AG09309 (cell line): ENCODE results near the gene PDE4D.
A peak's percentile ranks its signal among the peaks of the same experiment; 100 is the strongest.

ENCODE experiments used
- DNase-seq: peaks from one replicate; pipeline ENCODE4 v3.0.0-alpha.2; 2010; ENCODE audit warnings: low read depth
- H3K4me3 ChIP-seq: 2 replicates; pipeline ENCODE4 v1.5.1; 2011; ENCODE audit warnings: mild to moderate bottlenecking, low read depth, low read length, moderate library complexity; ENCODE audit not compliant: control insufficient read depth
- TF ChIP-seq, protein P1 (sequence below): IDR thresholded peaks from 2 replicates; pipeline ENCODE4 v1.5.1; 2011; ENCODE audit warnings: mild to moderate bottlenecking, low read depth, low read length, inconsistent platforms; ENCODE audit not compliant: insufficient read depth, control insufficient read depth; ENCODE audit errors: missing control alignments

PDE4D gene

DNA sequence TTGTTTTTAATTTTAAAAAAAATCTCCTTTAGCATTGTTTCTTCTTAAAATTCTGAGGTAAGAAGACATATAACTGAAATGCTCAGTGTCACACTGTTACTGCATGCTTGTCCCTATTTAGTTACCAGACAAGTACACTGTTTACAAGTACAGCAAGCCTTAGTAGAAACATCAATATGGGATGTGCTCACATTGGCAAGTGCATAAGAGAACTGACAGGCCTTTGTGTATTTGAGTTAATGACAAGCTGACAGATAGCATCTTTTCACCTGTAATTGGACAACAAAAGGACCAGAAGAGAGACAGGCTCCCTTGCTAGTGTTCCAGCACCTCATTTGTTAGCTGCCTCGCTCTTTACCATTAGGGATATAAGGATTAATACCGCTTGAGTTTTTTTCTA, 63.6 kb downstream of the PDE4D start:
- DNase-seq = no peak
- TF ChIP-seq, protein P1, sequence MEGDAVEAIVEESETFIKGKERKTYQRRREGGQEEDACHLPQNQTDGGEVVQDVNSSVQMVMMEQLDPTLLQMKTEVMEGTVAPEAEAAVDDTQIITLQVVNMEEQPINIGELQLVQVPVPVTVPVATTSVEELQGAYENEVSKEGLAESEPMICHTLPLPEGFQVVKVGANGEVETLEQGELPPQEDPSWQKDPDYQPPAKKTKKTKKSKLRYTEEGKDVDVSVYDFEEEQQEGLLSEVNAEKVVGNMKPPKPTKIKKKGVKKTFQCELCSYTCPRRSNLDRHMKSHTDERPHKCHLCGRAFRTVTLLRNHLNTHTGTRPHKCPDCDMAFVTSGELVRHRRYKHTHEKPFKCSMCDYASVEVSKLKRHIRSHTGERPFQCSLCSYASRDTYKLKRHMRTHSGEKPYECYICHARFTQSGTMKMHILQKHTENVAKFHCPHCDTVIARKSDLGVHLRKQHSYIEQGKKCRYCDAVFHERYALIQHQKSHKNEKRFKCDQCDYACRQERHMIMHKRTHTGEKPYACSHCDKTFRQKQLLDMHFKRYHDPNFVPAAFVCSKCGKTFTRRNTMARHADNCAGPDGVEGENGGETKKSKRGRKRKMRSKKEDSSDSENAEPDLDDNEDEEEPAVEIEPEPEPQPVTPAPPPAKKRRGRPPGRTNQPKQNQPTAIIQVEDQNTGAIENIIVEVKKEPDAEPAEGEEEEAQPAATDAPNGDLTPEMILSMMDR = no peak
- no peak overlapping the region for H3K4me3 ChIP-seq

GRCh38 chr5:59829386-59829785, 64.1 kb downstream of the PDE4D start:
- peak; percentile 67 for DNase-seq
- TF ChIP-seq, protein P1 = no peak
- no peak overlapping the region for H3K4me3 ChIP-seq

GRCh38 chr5:59828623-59829022, 64.9 kb downstream of the PDE4D start:
- no peak for DNase-seq
- H3K4me3 ChIP-seq = no peak overlapping the region
- TF ChIP-seq, protein P1 = no peak

DNA sequence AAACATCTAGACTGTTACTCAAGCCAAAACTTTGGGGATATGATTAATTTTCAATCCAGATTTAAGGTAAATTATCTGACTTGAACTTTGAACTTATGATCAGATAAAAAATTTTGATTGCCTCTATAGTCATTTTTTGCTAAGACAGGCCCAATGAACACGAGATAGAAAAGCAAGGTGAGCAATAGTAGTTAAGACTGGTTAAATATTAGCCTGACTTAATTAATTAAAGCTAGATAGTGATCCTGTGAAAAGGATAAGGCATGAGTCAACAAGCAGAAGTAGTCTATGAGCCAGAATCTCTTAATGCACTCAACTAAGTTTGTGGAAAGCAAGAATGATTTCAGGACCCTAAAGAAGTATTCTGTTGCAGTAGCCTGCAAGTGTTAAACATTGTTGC, 66.5 kb downstream of the PDE4D start:
- TF ChIP-seq, protein P1 = no peak
- H3K4me3 ChIP-seq = no peak overlapping the region
- no peak for DNase-seq

GRCh38 chr5:59823420-59823819, 70.1 kb downstream of the PDE4D start:
- TF ChIP-seq, protein P1 = no peak
- no peak for DNase-seq

DNA sequence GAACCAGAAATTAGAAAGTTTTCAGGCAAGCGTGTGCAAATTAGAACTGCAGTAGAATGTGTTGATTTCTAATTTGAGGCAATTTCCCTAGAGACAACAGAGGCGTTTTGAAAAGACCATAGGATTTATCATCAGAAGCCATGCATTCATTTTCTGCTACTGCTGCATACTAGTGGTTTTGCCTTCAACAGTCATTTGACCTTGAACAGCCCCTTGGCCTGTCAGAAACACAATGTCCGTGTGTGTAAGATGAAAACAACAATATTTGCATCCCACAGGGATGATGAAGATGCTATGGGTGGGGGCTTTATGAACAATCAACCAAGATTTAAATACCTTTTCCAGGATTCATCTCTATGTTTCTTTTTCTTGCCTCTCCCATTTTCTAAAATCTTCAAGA, 73.7 kb downstream of the PDE4D start:
- TF ChIP-seq, protein P1 = no peak

More at GRCh38 chr5:59823420-59823819, 70.1 kb downstream of the PDE4D start:
- no peak overlapping the region for H3K4me3 ChIP-seq

DNA sequence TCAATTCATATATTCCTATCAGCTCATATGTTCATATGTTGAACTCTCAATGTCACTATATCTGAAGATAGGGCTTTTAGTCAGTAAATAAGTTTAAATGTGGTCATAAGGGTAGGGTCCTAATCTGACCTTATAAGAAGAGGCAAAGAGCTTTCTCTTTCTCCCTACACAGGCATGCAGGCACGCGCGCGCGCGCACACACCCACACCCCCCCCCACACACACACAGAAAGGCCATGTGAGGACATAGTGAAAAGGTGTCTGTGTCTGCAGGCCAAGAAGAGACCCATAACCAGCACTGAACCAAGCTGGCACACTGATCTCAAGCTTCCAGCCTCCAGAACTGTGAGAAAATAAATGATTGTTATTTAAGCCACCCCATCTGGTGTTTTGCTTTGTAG, 76.0 kb downstream of the PDE4D start:
- DNase-seq = no peak
- TF ChIP-seq, protein P1 = no peak
- no peak overlapping the region for H3K4me3 ChIP-seq

More for the DNA sequence above, 73.7 kb downstream of the PDE4D start:
- H3K4me3 ChIP-seq = no peak overlapping the region
- DNase-seq = no peak
